Left lobe of liver (tissue), 2 donors: Measurements from ENCODE around the gene CARD19. TPM values are rescaled to one million over a fixed set of nuclear protein-coding genes. Genes with fewer than 3 reads are reported as not detected.
A peak's percentile ranks its signal among the peaks of the same experiment; 100 is the strongest.
"Not testable (repeated sequence)": the region's sequence is repeated elsewhere in the genome, so short reads cannot be mapped to it uniquely, and the experiment has no call there.

Experiments
- ATAC-seq: fragments of 200-7000 bp; cut with Tn5 transposase; one replicate; pipeline ENCODE4 v1.9.1; 2020; ENCODE audit warnings: mild to moderate bottlenecking, moderate library complexity
- DNase-seq: peaks from one replicate; pipeline ENCODE4 v3.0.0-alpha.2; 2020; ENCODE audit warnings: low spot score
- total RNA-seq: library from RNA; stranded (reverse); gene quantifications from one replicate; pipeline ENCODE4 v1.2.1, GENCODE V29; 2021
- donor health status: DM: no; HTN: no; CAD: no; lungs with moderate emphysema.
- donor health status: DM: no; HTN: yes; CAD: no.

Gene CARD19
- total RNA-seq, 1 donor from 2014 or later: 8.5 TPM

DNA sequence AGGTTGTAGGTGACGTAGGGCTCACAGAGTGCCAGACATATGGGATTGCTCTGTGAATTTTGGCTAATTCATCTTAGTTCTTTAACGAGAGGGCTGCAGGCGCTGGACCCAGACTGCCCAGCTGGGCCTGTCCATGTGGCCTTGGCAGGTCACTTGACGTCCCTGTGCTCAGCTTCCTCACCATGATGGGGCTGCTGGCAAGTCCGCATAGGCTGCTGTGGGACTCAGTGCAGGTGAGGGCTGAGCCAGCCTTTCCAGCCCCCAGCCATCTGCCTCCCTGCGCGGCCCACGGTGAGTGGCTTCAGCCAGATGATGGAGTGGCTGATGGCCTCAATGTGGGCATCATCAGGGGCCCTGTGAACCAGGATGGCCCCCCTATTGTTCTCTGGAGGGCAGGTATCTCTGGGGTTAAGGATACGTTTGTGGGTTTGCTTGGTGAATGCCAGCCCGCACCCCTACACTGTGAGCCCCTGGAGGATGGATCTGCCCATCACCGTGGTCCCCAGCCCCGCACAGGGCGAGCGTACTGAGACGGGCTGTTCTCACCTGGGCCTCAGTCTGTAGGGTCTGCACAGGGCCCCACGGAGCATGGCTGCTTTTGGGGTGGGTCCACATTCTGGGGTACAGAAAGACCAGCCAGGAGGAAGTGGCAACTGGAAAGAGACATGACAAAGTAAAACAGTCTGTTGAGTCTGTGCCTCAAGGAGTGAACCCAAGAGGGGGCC lies 3.7 kb downstream of the CARD19 start:
- ATAC-seq (no peak), DNase-seq (peak; percentile 45)

DNA sequence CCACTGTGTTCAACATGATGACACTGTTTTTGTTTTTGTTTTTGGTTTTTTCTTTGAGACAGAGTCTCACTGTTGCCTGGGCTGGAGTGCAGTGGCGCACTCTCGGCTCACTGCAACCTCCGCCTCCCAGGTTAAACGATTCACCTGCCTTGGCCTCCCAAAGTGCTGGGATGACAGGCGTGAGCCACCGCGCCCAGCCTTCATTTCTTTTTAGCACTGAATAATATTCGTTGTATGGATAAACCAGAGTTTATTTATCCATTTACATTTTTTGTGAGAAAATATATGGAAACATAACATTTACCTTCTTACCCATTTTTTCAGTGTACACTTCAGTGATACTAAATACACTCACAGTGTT lies 4.2 kb downstream of the CARD19 start:
- DNase-seq: peak; percentile 23
- ATAC-seq: no peak

DNA sequence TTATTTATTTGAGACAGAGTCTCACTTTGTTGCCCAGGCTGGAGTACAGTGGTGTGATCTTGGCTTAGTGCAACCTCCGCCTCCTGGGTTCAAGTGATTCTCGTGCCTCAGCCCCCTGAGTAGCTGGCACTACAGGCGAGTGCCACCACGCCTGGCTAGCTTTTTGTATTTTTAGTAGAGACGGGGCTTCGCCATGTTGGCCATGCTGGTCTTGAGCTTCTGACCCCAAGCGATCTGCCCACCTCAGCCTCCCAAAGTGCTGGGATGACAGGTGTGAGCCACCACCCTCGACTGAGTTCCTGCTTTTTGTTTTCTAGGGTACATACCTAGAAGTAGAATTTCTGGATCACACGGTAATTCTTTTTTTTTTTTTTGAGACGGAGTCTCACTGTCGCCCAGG lies 5.1 kb downstream of the CARD19 start:
- peak; percentile 16 for DNase-seq
- ATAC-seq: not testable (repeated sequence)

DNA sequence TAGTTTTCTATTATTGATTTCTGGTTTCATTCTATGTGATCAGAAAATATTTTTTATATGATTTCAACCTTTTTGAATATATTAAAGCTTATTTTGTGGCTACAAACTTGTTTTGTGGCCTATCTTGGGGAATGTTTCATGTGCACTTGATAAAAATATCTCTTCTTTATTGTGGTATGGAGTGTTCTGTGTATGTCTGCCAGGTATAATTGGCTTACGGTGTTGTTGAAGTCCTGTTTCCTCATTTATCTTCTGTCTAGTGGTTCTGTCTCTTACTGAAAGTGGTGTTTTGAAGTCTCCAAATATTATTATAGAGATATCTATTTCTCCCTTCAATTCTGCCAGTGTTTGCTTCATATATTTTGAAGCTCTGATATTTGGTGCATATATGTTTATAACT lies 9.6 kb downstream of the CARD19 start:
- no peak for ATAC-seq

DNA sequence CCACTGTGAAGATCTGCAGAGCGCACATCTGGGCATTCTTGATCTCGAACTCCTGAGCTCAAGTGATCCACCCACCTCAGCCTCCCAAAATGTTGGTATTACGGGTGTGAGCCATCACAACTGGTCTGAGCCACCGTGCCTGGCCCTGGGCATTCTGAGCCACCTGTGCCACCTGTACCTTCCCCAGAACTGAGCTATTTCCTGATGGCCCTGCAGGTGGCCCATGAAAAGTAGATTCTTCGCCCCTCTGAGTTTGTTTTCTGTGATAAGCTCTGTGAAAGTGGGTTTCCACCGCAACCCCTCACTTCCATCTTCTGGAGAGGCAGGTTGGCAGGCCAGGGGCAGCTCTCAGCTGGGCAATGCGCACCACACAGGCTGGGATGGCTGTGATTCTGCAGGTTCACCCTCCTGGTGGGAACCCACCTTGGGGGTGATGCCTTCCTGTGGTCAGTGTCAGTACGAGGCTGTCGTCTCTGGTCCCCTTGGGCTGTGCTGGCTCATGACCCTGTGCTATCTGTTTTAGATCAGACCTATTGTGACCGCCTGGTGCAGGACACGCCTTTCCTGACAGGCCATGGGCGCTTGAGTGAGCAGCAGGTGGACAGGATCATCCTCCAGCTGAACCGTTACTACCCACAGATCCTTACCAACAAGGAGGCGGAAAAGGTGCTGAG lies 11.3 kb downstream of the CARD19 start:
- ATAC-seq (no peak), DNase-seq (peak; percentile 43)

More for the DNA sequence above, 9.6 kb downstream of the CARD19 start:
- no peak for DNase-seq

DNA sequence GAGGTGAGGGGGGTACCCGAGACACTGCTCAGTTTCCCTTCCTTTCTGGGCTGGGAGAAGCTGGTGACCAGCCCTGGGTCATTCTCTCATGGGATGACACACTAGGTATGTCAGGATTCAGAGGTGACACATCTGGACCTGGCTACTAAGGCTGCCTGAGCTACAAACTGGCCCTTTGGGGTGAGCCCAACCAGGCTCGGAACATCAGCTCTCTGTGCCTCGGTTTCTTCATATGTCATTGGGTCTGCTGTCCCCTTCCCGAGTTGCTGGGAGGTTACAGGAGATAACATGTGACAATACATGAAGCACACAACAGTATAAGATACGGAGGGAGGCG lies 11.8 kb downstream of the CARD19 start:
- ATAC-seq (no peak), DNase-seq (no peak)

GRCh38 chr9:93108291-93109041 lies 12.4 kb downstream of the CARD19 start:
- ATAC-seq (peak; percentile 23), DNase-seq (peak; percentile 45)

DNA sequence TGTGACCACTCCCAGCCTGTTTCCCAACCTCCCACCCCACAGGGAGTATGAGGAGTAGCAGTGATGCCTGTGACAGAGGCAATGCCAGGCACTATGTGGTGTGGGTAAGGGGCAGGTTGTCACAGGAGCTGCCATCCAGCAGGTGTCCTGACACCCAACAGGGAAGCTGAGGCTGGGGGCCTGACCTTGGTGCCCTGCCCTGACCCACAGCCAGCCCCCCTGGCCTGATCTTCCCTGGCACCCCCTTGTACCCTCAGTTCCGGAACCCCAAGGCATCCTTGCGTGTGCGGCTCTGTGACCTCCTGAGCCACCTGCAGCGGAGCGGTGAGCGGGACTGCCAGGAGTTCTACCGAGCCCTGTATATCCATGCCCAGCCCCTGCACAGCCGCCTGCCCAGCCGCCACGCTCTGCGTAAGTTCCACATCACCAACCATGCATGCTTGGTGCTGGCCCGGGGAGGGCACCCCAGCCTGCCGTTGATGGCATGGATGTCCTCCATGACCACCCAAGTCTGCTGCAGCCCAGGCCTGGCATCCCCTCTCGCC lies 14.4 kb downstream of the CARD19 start:
- no peak for ATAC-seq
- DNase-seq: peak; percentile 45

- ATAC-seq (no peak), DNase-seq (no peak)
Observed at GRCh38 chr9:93111001-93111370, 15.0 kb downstream of the CARD19 start.

DNA sequence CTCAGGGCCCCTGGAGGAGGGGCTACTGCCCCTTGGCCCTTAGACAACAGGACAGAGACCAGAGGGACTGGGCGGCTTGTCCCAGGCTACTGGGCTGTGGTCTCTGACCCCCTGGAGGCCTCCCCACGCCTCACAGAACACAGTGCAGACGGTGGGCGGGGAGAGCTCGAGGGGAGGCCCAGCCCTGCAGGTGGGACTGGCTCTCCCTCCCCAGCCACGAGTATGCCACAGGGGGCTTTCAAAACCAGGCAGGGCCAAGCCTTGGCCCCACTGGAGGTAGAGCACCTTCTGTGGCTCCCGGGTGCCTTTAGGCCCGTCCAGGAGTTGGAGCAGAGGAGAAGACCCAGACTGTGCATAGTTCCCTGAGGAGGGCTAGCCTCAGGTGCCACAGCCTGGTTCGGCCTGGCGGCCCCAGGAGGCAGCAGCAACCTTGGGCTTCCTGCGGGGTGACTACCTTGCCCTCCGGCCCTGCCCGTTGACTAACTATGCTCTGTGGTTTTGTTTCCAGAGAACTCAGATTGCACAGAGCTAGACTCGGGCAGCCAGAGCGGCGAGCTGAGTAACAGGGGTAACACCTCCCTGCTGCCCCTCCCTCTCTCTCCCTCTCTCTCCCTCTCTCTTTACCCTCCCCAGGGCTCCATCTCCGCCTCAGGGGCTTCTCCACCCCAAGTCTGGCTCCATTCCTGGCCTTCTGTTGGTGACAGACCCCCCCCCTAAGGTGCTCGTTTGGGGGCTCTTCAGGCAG lies 15.5 kb downstream of the CARD19 start:
- DNase-seq (peak; percentile 47), ATAC-seq (no peak)

GRCh38 chr9:93112116-93112863 lies 16.3 kb downstream of the CARD19 start:
- DNase-seq (peak; percentile 47), ATAC-seq (no peak)

DNA sequence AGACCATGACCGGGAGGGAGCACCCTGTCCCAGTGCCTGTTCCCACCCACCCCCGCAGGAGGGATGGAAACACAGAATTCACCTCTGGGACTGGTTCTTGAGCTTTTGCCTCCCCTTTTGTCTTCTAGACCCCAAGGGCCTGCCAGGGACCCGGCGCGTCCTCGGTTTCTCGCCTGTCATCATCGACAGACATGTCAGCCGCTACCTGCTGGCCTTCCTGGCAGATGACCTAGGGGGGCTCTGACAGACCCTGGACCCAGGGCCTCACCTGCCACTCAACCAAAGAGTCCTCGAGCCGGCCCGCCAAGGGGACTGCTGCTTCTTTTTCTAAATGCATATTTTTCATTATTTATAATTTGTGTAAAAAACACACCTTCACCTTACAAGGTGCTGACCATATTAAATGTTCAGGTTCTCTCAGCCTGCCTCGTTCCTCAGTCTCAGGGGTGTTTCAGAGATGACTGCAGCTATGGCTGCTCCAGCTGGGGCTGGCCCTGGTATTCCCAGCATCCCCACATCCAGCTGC lies 16.9 kb downstream of the CARD19 start:
- ATAC-seq: no peak

DNA sequence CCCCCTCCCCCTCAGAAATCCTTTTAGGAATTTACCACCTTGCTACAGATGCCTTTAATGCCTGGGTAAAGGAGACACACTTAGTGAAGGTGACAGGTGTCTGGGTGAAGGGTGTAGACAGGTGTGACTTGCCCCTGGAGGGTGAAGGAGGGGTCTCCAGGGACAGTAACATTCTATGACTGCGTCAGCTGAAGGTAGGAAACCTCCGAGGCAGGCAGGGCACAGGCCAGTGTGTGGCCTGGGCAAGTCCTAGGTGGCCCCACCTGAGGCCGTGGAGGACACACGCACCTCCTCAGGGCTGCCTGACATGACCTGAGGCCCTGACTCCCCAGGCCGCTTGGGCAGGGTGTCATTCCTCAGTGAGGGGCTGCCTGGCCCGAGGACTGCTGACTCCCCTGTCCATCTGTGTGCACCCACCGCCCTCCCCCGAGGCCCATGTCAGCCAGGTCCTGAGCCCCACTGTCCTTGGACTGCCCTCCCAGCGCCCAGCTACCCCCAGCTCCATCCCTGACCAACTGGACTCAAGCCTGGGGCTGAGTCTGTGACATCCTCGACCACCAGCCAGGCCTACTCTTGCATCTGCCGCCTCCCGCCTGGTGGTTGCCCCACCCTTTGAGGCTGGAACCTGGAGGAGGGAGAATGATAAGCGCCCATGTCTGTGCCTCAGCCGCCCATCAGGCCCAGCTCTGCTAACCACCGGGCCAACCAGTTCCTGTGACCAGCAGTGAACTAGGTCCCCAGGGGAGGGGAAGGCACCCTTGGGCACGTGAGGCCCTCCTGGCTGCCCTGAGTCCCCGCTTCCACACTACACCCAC lies 18.4 kb downstream of the CARD19 start:
- no peak for ATAC-seq
- DNase-seq: peak; percentile 46

More for the DNA sequence above, 16.9 kb downstream of the CARD19 start:
- DNase-seq: peak; percentile 44

DNA sequence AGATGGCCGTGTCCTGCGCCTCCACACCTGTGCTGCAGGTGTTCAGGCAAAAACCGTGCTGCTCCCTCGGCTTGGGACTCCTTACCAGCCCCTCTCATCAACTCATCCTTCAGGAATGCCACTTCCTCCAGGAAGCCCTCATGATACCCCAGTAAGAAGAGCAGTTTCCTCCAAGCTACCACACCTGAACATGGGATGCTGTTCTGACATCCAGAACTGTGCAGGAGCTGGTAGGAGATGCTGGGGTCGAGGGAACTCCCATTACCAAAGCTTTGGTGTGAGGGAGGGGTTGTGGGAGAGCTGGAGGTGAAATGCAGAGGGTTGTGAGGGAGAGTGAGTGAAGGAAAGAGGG lies 18.9 kb downstream of the CARD19 start:
- ATAC-seq (no peak), DNase-seq (no peak)

- DNase-seq (peak; percentile 36), ATAC-seq (no peak)
Observed at GRCh38 chr9:93115486-93116071, 19.6 kb downstream of the CARD19 start.

- DNase-seq (peak; percentile 86), ATAC-seq (peak; percentile 71)
Observed at GRCh38 chr9:93116072-93116961, 20.3 kb downstream of the CARD19 start.

DNA sequence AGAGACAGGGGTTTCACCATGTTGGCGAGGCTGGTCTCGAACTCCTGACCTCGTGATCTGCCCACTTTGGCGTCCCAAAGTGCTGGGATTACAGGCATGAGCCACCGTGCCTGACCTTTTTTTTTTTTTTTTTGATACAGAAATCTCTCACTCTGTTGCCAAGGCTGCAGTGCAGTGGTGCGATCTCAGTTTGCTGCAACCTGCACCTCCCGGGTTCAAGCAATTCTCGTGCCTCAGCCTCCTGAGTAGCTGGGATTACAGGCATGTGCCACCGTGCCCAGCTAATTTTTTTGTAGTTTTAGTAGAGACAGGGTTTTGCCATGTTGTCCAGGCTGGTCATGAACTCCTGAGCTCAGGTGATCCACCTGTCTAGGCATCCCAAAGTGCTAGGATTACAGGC lies 21.5 kb downstream of the CARD19 start:
- peak; percentile 33 for DNase-seq
- not testable (repeated sequence) for ATAC-seq
